PC-9 (cell line): ENCODE results near the gene SIK2. TPM values are rescaled to one million over a fixed set of nuclear protein-coding genes. Genes with fewer than 3 reads are reported as not detected.

Experiments
- BruUV-seq: library from RNA; stranded (reverse); fragments of 400-500 nt; replicated peaks from 2 replicates; lab custom pipeline; 2021; lab: Mats Ljungman, UMichigan
- CTCF ChIA-PET: fragments of 300-600 bp; sonication (Branson Sonifier 250); formaldehyde crosslinking; loops from one replicate; lab custom pipeline; 2022; ENCODE audit warnings: antibody characterized with exemption; lab: Charles Lee
- POLR2A ChIA-PET: fragments of 300-600 bp; sonication (Branson Sonifier 250); formaldehyde crosslinking; loops from one replicate; lab custom pipeline; 2022; ENCODE audit warnings: antibody characterized with exemption; ENCODE audit not compliant: unreplicated experiment; lab: Charles Lee
- DNase-seq, 2 experiments: peaks; one replicate each; pipeline versions ENCODE4 v3.0.0 to v3.0.0-alpha.2; 2015 to 2022; ENCODE audit warnings: mixed read lengths in 1 of 2
- H2AFZ ChIP-seq: fragments of 200-600 bp; sonication (generic); 2 replicates; pipeline ENCODE4 v1.8.1; 2017; ENCODE audit warnings: antibody characterized with exemption
- H3F3A ChIP-seq: fragments of 200-600 bp; sonication (generic); 2 replicates; pipeline ENCODE4 v1.8.1; 2017; ENCODE audit warnings: antibody characterized with exemption, mild to moderate bottlenecking, low read depth; ENCODE audit not compliant: insufficient read depth
- H3K27ac ChIP-seq: fragments of 200-600 bp; sonication (generic); 2 replicates; pipeline ENCODE4 v1.6.1; 2016; ENCODE audit warnings: mixed run types
- H3K27me3 ChIP-seq: fragments of 200-600 bp; sonication (generic); 2 replicates; pipeline ENCODE4 v1.6.1; 2016; ENCODE audit warnings: low read depth, mixed run types; ENCODE audit not compliant: insufficient read depth
- H3K36me3 ChIP-seq: fragments of 200-600 bp; sonication (generic); 2 replicates; pipeline ENCODE4 v1.6.1; 2016; ENCODE audit warnings: low read depth, mixed run types
- H3K4me1 ChIP-seq: fragments of 200-600 bp; sonication (generic); replicated peaks from 2 replicates; pipeline ENCODE4 v1.6.1; 2016; ENCODE audit warnings: mixed run types; ENCODE audit not compliant: insufficient read depth
- H3K4me2 ChIP-seq: fragments of 200-600 bp; sonication (generic); 2 replicates; pipeline ENCODE4 v1.6.1; 2017; ENCODE audit warnings: mixed run types
- H3K4me3 ChIP-seq: fragments of 200-600 bp; sonication (generic); 2 replicates; pipeline ENCODE4 v1.6.1; 2016; ENCODE audit warnings: mixed run types
- H3K79me2 ChIP-seq: fragments of 200-600 bp; sonication (generic); 2 replicates; pipeline ENCODE4 v1.6.1; 2017; ENCODE audit warnings: low read depth, mixed run types
- H3K9me2 ChIP-seq: fragments of 200-600 bp; sonication (generic); 2 replicates; pipeline ENCODE4 v1.8.1; 2017; ENCODE audit warnings: mild to moderate bottlenecking; ENCODE audit not compliant: insufficient read depth
- H3K9me3 ChIP-seq: fragments of 200-600 bp; sonication (generic); 2 replicates; pipeline ENCODE4 v1.8.1; 2016; ENCODE audit warnings: low read depth; ENCODE audit not compliant: insufficient read depth
- H4K20me1 ChIP-seq: fragments of 200-600 bp; sonication (generic); 2 replicates; pipeline ENCODE4 v1.8.1; 2017; ENCODE audit not compliant: insufficient read depth
- CTCF ChIP-seq: fragments of 200-600 bp; sonication (generic); conservative IDR thresholded peaks from 2 replicates; pipeline ENCODE4 v1.6.1; 2017; ENCODE audit warnings: mixed run types, antibody characterized with exemption, mild to moderate bottlenecking, moderate library complexity
- EZH2 ChIP-seq: fragments of 200-600 bp; sonication (generic); IDR thresholded peaks from 2 replicates; pipeline ENCODE4 v1.8.0; 2017; ENCODE audit warnings: antibody characterized with exemption, low read depth
- intact Hi-C: fragments of 100-400 bp; cut with micrococcal nuclease; formaldehyde crosslinking; loops from one replicate; pipeline ENCODE4 v1.10.0; 2022; ENCODE audit not compliant: unreplicated experiment
- total RNA-seq: library from RNA; stranded (reverse); gene quantifications from 2 replicates; pipeline ENCODE4 v1.2.3, GENCODE V29; 2021

The SIK2 gene
- total RNA-seq, 1 experiment from 2014 or later, result 16.2 TPM

DNA sequence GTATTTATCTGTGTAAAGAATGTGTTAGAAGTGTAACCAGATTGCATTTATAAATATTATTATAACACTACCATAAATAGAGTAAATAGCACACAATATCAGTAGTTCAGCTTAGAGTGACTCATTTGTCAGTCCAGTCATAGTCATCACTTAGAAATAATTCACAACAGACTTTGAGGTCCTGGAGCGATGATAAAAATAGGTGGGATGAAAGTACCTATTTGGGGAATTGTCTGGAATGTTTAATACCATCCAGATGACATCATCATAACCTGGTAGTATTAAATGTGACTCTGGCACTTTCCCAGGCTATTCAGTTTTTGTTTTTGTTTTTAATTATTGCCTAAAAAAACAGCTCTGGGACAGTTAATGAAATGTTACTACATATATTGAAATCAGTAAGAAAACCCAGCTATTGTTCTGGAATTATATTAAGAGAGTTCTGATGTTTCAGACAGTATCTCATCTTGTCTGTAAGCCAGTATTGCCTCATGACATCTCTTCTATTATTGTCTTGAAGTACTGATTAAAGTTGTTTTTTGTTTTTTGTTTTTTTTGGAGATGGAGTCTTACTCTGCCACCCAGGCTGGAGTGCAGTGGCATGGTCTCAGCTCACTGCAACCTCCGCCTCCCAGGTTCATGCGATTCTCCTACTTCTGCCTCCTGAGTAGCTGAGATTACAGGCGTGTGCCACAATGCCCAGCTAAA, 74.8 kb downstream of the SIK2 start:
- Histone ChIP-seq H3K79me2 (no peaks in the 10 kb centered on the region; the same call in 1 of the 2 replicates), H3K4me1 (no peaks in the 10 kb centered on the region), H3K9me3 (no peaks in the 10 kb centered on the region), H3F3A (peaks cover 11% of the 10 kb centered on the region; the same call in 1 of the 2 replicates), H2AFZ (no peak overlapping the region), H3K27ac (0 out of 2 replicates have a peak overlapping the region, but pooled peaks have one; percentile 3), H3K27me3 (no peaks in the 10 kb centered on the region), H3K4me2 (no peak overlapping the region), H3K9me2 (no peaks in the 10 kb centered on the region), H4K20me1 (peaks cover 6% of the 10 kb centered on the region; the same call in 1 of the 2 replicates), H3K4me3 (no peak overlapping the region), H3K36me3 (peaks cover 18% of the 10 kb centered on the region)
- no peak for TF ChIP-seq CTCF
- TF ChIP-seq EZH2, result no peak
- no TSS peak for BruUV-seq
- intact Hi-C loops, result no loop called here
- peak in 1 of 2 experiments; percentile 32 for DNase-seq
- ChIA-PET POLR2A (interaction anchor here (0.6 kb wide), 1 partner anchor 606 kb away, joined by 5 read pairs; no protein-coding TSS in a partner anchor), CTCF (interaction anchor here (0.6 kb wide), 1 partner anchor 588 kb away, joined by 8 read pairs; no protein-coding TSS in a partner anchor)

- Histone ChIP-seq H3K4me1 (no peaks in the 10 kb centered on the region), H3K27ac (no peak overlapping the region), H3K4me3 (no peak overlapping the region), H3F3A (peaks cover 4% of the 10 kb centered on the region; the same call in 1 of the 2 replicates), H2AFZ (no peak overlapping the region), H3K27me3 (no peaks in the 10 kb centered on the region), H3K9me3 (no peaks in the 10 kb centered on the region), H3K9me2 (no peaks in the 10 kb centered on the region), H4K20me1 (peaks cover 11% of the 10 kb centered on the region; the same call in 1 of the 2 replicates), H3K79me2 (no peaks in the 10 kb centered on the region; the same call in 1 of the 2 replicates), H3K36me3 (0 out of 2 replicates have a peak, but pooled peaks cover 7% of the 10 kb centered on the region), H3K4me2 (no peak overlapping the region)
- DNase-seq, result peak in 1 of 2 experiments; percentile 22
- BruUV-seq, result no TSS peak
- ChIA-PET CTCF (no interaction called here), POLR2A (no interaction called here)
- intact Hi-C loops, result loop anchor here (10.0 kb wide), 1 partner anchor 66 kb away; no protein-coding TSS in a partner anchor
- TF ChIP-seq CTCF (no peak), EZH2 (no peak)
These were observed 78.4 kb downstream of the SIK2 start for GRCh38 chr11:111680486-111681175.

GRCh38 chr11:111683806-111684205, 81.6 kb downstream of the SIK2 start:
- POLR2A ChIA-PET, result no interaction called here

More at GRCh38 chr11:111683806-111684205, 81.6 kb downstream of the SIK2 start:
- CTCF ChIA-PET, result no interaction called here
- Histone ChIP-seq H3K4me2 (no peak overlapping the region), H3F3A (peaks cover 11% of the 10 kb centered on the region; the same call in 1 of the 2 replicates), H3K9me3 (no peaks in the 10 kb centered on the region), H3K4me3 (no peak overlapping the region), H3K27ac (no peak overlapping the region), H3K4me1 (no peaks in the 10 kb centered on the region), H3K27me3 (no peaks in the 10 kb centered on the region), H3K79me2 (no peaks in the 10 kb centered on the region), H4K20me1 (peaks cover 19% of the 10 kb centered on the region; the same call in 1 of the 2 replicates), H2AFZ (no peak overlapping the region), H3K9me2 (no peaks in the 10 kb centered on the region), H3K36me3 (peaks cover 10% of the 10 kb centered on the region)
- TF ChIP-seq CTCF (no peak), EZH2 (no peak)
- no TSS peak for BruUV-seq
- intact Hi-C loops, result loop anchor here (10.0 kb wide), 1 partner anchor 69 kb away; no protein-coding TSS in a partner anchor
- peak in 1 of 2 experiments; percentile 24 for DNase-seq
